ENCODE data around the gene NAA80. TPM values are rescaled to one million over a fixed set of nuclear protein-coding genes. Genes with fewer than 3 reads are reported as not detected.

NAA80 gene
- total and polyA plus RNA-seq, 10 of the 15 experiments (the other 5 are each of a cell fraction or from before 2014, with no cell fraction given) = 0.48 to 12.7 (median 6.7) TPM

DNA sequence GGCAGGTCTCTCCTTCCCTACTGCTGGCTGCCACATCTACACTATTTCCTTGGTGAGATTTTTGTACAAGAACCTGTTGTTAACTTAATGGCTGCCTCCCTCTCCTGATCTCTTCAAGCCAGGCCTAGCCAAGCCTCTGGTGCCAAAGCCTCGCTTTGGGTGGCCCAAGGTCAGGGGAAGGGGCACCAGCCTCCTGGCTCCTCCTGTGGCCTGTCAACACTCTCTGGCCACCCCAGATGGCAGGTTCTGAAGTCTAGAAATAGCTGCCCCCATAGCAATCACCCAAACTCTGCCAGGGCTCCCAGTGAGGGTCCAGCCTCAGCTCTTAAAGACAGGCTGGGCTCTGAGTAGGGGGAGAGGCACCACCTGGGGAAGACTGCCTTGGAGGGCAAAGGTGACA lies 11.9 kb downstream of the NAA80 start (continued):
- TF ChIP-seq ZBTB40 (IDR thresholded peaks at IDR 0.05; ENCODE audit: borderline replicate concordance) = no peak
- TF ChIP-seq ZNF274 (IDR thresholded peaks at IDR 0.05; ENCODE audit: insufficient read depth, insufficient read length) = no peak
- no peak for TF ChIP-seq CHD4 (IDR thresholded peaks at IDR 0.05)
- TF ChIP-seq IRF3 (IDR thresholded peaks at IDR 0.05) = no peak
- TF ChIP-seq RCOR1 (conservative IDR thresholded peaks at IDR 0.05; ENCODE audit: low read depth, low read length) = no peak
- TF ChIP-seq, protein P1, sequence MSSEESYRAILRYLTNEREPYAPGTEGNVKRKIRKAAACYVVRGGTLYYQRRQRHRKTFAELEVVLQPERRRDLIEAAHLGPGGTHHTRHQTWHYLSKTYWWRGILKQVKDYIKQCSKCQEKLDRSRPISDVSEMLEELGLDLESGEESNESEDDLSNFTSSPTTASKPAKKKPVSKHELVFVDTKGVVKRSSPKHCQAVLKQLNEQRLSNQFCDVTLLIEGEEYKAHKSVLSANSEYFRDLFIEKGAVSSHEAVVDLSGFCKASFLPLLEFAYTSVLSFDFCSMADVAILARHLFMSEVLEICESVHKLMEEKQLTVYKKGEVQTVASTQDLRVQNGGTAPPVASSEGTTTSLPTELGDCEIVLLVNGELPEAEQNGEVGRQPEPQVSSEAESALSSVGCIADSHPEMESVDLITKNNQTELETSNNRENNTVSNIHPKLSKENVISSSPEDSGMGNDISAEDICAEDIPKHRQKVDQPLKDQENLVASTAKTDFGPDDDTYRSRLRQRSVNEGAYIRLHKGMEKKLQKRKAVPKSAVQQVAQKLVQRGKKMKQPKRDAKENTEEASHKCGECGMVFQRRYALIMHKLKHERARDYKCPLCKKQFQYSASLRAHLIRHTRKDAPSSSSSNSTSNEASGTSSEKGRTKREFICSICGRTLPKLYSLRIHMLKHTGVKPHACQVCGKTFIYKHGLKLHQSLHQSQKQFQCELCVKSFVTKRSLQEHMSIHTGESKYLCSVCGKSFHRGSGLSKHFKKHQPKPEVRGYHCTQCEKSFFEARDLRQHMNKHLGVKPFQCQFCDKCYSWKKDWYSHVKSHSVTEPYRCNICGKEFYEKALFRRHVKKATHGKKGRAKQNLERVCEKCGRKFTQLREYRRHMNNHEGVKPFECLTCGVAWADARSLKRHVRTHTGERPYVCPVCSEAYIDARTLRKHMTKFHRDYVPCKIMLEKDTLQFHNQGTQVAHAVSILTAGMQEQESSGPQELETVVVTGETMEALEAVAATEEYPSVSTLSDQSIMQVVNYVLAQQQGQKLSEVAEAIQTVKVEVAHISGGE (CRISPR knock-in tag; IDR thresholded peaks at IDR 0.05) = no peak
- no peak for TF ChIP-seq CREM (IDR thresholded peaks at IDR 0.05; ENCODE audit: low read depth)
- TF ChIP-seq NKRF (conservative IDR thresholded peaks at IDR 0.05) = no peak
- no peak for TF ChIP-seq PBX3 (IDR thresholded peaks at IDR 0.05; ENCODE audit: insufficient replicate concordance, low read depth, low read length)
- no peak for TF ChIP-seq TBL1XR1 (IDR thresholded peaks at IDR 0.05; ENCODE audit: low read depth, low read length)
- no peak for TF ChIP-seq HDAC6 (IDR thresholded peaks at IDR 0.05; ENCODE audit: unreplicated experiment)
- TF ChIP-seq SMC3 (IDR thresholded peaks at IDR 0.05; ENCODE audit: borderline replicate concordance, low read length) = no peak

Data from GM12878 (cell line).